Measurements from ENCODE around the gene RAD51B. TPM values are rescaled to one million over a fixed set of nuclear protein-coding genes. Genes with fewer than 3 reads are reported as not detected.

The RAD51B gene
- total and polyA plus RNA-seq, 9 donors: 21.6 to 70.1 (median 35.1) TPM

DNA sequence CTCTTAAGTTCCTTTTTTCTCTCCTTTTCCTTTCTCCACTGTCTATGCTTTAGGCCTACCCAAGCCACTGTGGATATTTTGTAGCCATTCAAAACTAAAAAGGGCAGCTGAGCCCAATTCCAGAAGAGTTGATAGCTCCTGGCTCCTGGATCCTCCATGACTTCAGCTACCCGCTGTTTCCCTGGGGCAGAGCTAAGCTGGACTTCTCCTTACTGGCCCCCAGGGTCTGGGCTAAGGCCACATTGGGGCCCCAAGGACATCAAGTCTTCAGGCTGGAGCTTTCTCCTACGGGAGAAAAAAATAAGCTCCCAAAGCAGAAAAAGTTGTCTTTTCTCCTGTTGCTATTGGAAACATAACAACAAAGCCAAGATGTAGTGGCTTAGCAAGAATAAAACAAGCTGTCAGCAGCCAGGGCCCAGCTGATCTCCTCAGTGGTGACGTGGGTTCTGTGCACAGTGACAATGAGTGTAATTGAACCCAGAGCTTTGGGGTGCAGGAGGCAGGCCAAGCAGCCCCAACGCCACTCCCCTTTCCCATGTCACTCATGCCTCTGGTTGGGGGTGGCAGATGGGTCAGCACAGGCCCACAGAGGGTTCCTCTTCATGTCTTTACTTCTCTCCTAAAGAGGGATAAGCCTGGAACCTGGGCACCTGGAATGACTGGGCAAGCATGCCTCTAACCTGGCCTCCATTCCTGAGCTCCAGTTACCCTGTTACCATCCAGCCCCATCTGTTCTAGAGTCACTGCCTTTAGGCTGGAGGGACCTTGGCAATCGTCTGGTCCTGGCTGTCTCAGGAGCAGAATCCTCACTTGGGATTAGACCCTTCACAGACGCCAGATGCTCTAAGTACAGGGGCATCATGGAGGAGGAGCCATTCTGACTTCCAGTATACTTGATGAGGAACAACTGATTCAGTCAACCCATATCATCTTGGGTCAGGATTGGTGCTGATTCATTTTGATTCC is 802.1 kb downstream of the RAD51B start:
- peak in 3 of 5 donors; percentile 57 to 69 (median 63) for DNase-seq
- Histone ChIP-seq H3K4me1 (ENCODE audit: insufficient read depth) (peaks cover 9% of the 10 kb centered on the region), H3K4me3 (no peak overlapping the region), H3K9me3 (no peaks in the 10 kb centered on the region), H3K27ac (peak overlapping the region in 1 of 2 donors; percentile 5), H3K27me3 (no peaks in the 10 kb centered on the region), H3K36me3 (no peaks in the 10 kb centered on the region)
- WGBS, 3 donors: 61 to 63% (median 61%) methylated on average over 6 of the region's 6 CpGs
- intact Hi-C loops (cut with DNase I): no loop called here
- TF ChIP-seq POLR2A (IDR thresholded peaks at IDR 0.05) (no peak), EP300 (IDR thresholded peaks at IDR 0.05) (peak; percentile 24)

DNA sequence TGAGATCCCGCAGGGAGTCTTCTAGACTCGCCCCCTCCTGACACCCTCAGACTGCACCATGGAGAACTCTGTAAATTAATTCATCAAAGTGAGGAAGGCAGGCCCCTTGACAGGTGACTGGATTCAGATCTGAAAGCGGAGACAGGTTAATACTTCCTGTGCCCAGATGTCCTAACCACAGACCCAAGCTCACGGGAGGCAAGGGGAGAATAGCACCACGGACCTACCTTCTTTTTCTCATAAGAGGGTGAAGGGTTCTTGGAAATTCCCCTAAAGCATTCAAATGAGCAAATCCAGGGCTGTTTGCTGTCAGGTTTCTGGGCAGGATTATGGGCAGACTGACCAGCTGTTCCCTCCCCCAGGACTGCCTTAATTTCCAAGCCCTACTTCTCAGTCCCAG is 803.3 kb downstream of the RAD51B start:
- H3K4me1 ChIP-seq (ENCODE audit: insufficient read depth): peaks cover 12% of the 10 kb centered on the region
- no peak overlapping the region for H3K27ac ChIP-seq
- H3K9me3 ChIP-seq: no peaks in the 10 kb centered on the region
- DNase-seq: peak in 1 of 5 donors; percentile 10
- no peaks in the 10 kb centered on the region for H3K27me3 ChIP-seq
- no peaks in the 10 kb centered on the region for H3K36me3 ChIP-seq
- WGBS, 3 donors: 83 to 94% (median 86%) methylated on average over 5 of the region's 5 CpGs
- TF ChIP-seq CTCF (IDR thresholded peaks at IDR 0.05): no peak
- TF ChIP-seq POLR2A (IDR thresholded peaks at IDR 0.05): no peak
- no peak for TF ChIP-seq EP300 (IDR thresholded peaks at IDR 0.05)
- intact Hi-C loops (cut with DNase I): no loop called here
- no peak overlapping the region for H3K4me3 ChIP-seq

- 94 to 97% (median 97%) methylated on average over 3 of the region's 3 CpGs for WGBS, 3 donors
- Histone ChIP-seq H3K9me3 (no peaks in the 10 kb centered on the region), H3K36me3 (no peaks in the 10 kb centered on the region), H3K4me1 (ENCODE audit: insufficient read depth) (peaks cover 12% of the 10 kb centered on the region), H3K27ac (no peak overlapping the region), H3K27me3 (no peaks in the 10 kb centered on the region), H3K4me3 (no peak overlapping the region)
- peak in 1 of 5 donors; percentile 8 for DNase-seq
- TF ChIP-seq POLR2A (IDR thresholded peaks at IDR 0.05) (no peak), CTCF (IDR thresholded peaks at IDR 0.05) (no peak), EP300 (IDR thresholded peaks at IDR 0.05) (no peak)
- intact Hi-C loops (cut with DNase I): no loop called here
These were observed 803.7 kb downstream of the RAD51B start for GRCh38 chr14:68623307-68623706.

DNA sequence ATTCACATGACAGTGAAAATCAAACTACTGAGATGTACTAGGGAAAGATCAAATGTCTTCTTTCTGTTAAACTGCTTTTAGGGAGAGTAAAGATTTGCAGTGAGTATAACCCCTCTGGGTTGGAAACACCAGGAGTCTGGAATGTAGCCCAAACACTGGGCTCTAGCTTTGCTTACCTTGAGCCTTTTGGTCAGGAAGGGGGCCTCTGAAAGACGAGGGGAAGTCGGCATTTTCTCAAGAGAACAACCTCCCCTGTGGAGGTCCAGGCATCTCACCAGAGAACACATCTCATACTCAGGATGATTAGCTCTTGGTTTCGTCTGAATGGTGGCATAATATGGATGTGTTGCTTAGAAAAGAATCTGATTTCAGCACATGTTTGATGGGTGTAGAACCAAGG is 804.2 kb downstream of the RAD51B start:
- intact Hi-C loops (cut with DNase I): no loop called here
- no peaks in the 10 kb centered on the region for H3K9me3 ChIP-seq
- no peak overlapping the region for H3K4me3 ChIP-seq
- H3K36me3 ChIP-seq: no peaks in the 10 kb centered on the region
- no peaks in the 10 kb centered on the region for H3K27me3 ChIP-seq
- H3K4me1 ChIP-seq (ENCODE audit: insufficient read depth): peaks cover 12% of the 10 kb centered on the region
- H3K27ac ChIP-seq: no peak overlapping the region
- TF ChIP-seq EP300 (IDR thresholded peaks at IDR 0.05) (no peak), CTCF (IDR thresholded peaks at IDR 0.05) (no peak), POLR2A (IDR thresholded peaks at IDR 0.05) (no peak)
- peak in 1 of 5 donors; percentile 13 for DNase-seq
- WGBS, 3 donors: 68 to 82% (median 82%) methylated on average over 3 of the region's 3 CpGs

Measured in ovary (tissue), 9 donors.